Activated T-cell treated with anti-CD3 and anti-CD28 coated beads for 24 hours (primary cell): ENCODE measurements around the gene SPDYC.
"Not testable (repeated sequence)": the region's sequence is repeated elsewhere in the genome, so short reads cannot be mapped to it uniquely, and the experiment has no call there.

Experiments
- DNase-seq: peaks from one replicate; pipeline ENCODE4 v3.0.0-alpha.2; 2020; ENCODE audit warnings: low read depth

The SPDYC gene

DNA sequence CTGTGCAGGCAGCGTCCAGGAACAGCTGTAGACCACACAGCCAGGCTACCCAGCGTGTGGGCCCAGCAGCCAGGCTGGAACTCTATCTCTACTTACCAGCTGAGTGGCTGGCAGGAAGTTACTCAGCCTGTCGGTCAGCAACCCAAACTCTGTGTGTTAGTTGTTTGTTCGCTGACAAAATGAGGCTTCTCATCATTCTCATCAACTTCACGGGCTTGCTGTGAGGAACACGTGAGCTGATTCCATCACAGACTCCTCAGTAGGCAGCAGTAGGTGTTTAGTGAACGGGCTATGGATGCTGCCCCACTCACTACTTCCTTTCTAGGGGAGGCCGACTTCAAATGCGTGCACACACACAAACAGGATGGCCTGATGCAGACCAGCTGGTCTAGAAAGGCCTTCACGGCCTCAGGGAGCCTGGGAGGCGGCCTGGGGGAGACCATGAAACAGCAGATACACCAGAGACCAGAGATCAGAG, 830 bp upstream of the SPDYC start:
- no peak for DNase-seq

GRCh38 chr11:65172600-65172999, 2.6 kb downstream of the SPDYC start:
- DNase-seq: no peak

DNA sequence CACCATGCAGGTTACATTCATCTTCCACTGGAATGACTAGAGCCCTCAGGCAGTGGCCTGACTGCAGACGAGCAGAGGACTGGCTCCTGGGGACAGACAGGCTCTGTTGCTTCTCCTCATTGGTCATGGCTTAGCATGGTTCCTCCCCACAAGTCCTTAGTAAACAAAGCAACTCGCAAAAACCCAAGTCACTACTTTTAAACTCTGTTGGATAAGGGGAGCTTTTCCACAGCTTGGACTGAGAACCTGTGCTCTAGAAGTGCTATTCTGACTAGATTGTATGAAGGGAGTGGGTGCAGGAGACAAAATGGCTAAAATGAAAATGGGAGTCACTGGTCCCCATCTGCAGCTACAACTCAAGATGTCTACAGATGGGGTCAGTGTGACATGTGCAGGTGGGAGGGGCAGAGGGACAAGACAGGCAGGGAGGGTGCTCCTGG, 4.6 kb downstream of the SPDYC start:
- not testable (repeated sequence) for DNase-seq

GRCh38 chr11:65180877-65181568, 11.0 kb downstream of the SPDYC start:
- DNase-seq: peak; percentile 34

GRCh38 chr11:65181569-65182257, 11.7 kb downstream of the SPDYC start, which contains the start of gene CAPN1:
Gene CAPN1 (plus strand): TSS chr11:65181928. CDS start chr11:65182702, 774 bp downstream.
- peak; percentile 73 for DNase-seq

DNA sequence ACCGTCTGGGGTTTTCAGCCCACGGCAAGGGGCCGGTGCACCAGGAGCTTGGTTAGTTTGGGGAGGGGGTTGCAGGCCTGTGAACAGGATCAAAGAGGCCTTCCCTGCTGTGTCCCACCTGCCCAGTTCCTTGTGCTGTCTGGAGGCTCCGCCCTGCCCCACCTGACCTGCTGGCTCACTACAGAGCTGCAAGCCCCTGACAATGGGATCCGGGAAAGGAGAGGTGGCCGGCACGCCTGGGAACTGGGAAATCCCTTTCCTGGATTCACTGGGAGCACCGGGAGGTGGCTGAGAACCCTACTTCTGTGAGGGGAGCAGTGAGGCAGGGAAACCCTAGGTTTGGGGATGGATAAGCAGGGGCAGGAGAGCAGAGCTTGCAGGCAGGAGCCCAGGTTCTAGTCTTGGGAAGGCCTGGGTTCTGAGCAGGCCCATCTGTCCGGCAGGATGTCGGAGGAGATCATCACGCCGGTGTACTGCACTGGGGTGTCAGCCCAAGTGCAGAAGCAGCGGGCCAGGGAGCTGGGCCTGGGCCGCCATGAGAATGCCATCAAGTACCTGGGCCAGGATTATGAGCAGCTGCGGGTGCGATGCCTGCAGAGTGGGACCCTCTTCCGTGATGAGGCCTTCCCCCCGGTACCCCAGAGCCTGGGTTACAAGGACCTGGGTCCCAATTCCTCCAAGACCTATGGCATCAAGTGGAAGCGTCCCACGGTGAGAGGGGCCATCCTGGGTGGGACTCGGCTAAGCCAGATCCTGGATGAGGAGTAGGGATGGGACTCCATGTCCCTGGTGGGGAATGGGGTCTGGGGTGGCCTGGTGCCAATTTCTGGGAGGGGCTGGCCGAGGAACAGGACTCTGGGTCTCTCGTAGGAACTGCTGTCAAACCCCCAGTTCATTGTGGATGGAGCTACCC, 12.5 kb downstream of the SPDYC start:
- DNase-seq: no peak

- no peak for DNase-seq
Observed at GRCh38 chr11:65183201-65183891, 13.3 kb downstream of the SPDYC start.

- DNase-seq: no peak
Observed at GRCh38 chr11:65184146-65184545, 14.1 kb downstream of the SPDYC start.

DNA sequence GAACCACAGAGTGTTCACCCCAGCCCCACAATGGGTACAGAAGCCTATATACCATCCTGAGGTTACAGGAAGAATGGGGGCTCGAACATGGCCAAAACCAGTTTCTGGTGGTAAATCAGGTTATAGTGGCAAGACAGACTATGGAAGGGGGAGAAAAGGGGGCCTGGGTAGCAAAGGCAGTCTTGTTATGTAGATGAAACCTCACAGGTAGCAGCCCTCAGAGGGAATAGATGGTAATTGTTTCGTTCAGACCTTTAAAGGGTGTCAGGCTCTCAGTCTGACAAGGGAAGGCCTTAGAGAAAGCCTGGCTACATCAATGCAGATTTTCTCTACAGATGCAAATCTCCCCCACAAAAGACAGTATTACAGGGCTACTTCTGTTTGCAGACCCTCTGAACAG, 15.1 kb downstream of the SPDYC start:
- DNase-seq: no peak

- no peak for DNase-seq
Observed at GRCh38 chr11:65185869-65186341, 15.9 kb downstream of the SPDYC start.

GRCh38 chr11:65186701-65187100, 16.7 kb downstream of the SPDYC start:
- DNase-seq: no peak

GRCh38 chr11:65187146-65187675, 17.2 kb downstream of the SPDYC start:
- DNase-seq: no peak

DNA sequence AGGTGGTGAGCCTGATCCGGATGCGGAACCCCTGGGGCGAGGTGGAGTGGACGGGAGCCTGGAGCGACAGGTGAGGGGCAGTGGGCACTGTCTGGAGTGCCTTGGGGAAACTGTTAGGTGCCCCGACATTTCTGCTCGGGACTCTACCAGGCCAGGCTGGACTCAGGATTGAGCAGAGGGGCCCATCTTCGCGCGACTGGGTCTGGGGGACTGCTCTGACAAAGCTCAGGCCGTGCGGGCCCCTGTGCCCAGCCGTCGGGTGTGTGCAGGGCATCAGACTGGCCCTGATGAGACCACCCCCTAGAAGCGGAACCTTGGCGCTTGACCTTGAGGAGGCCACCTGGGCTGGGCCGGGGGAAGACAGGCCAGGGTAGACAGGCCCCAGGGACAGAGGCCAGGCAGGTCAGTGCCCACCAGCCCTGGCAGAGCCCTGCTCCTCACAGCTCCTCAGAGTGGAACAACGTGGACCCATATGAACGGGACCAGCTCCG, 18.0 kb downstream of the SPDYC start:
- DNase-seq: no peak

DNA sequence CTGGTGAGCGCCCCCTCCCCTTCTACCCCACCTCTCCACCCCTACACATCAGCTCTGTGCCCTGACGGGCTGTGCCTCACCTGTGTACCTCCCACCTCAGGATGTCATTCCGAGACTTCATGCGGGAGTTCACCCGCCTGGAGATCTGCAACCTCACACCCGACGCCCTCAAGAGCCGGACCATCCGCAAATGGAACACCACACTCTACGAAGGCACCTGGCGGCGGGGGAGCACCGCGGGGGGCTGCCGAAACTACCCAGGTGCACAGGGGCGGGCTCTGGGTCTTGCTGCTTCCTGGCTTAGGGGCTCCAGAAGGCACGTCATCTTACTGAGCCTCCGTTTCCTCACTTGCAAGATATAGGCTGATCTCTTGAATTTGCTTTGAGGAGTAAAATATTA, 18.5 kb downstream of the SPDYC start:
- no peak for DNase-seq

GRCh38 chr11:65189191-65189590, 19.2 kb downstream of the SPDYC start:
- no peak for DNase-seq

DNA sequence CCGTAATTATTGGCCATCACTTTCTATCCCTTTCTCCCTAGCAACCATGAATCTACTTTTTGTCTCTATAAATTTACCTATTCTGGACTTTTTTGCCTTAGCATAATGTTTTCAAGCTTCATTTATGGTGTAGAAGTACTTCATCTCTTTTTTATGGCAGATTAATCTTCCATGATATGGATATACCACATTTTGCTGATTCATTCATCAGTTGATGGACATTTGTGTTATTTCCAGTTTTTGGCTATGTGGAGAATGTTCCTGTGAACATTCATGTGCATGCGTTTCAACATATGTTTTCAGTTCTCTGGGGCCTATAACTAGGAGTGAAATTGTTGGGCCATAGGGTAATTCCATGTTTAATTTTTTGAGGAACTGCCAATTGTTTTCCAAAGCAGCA, 24.5 kb downstream of the SPDYC start:
- no peak for DNase-seq

- no peak for DNase-seq
Observed at GRCh38 chr11:65204143-65204542, 34.1 kb downstream of the SPDYC start.

DNA sequence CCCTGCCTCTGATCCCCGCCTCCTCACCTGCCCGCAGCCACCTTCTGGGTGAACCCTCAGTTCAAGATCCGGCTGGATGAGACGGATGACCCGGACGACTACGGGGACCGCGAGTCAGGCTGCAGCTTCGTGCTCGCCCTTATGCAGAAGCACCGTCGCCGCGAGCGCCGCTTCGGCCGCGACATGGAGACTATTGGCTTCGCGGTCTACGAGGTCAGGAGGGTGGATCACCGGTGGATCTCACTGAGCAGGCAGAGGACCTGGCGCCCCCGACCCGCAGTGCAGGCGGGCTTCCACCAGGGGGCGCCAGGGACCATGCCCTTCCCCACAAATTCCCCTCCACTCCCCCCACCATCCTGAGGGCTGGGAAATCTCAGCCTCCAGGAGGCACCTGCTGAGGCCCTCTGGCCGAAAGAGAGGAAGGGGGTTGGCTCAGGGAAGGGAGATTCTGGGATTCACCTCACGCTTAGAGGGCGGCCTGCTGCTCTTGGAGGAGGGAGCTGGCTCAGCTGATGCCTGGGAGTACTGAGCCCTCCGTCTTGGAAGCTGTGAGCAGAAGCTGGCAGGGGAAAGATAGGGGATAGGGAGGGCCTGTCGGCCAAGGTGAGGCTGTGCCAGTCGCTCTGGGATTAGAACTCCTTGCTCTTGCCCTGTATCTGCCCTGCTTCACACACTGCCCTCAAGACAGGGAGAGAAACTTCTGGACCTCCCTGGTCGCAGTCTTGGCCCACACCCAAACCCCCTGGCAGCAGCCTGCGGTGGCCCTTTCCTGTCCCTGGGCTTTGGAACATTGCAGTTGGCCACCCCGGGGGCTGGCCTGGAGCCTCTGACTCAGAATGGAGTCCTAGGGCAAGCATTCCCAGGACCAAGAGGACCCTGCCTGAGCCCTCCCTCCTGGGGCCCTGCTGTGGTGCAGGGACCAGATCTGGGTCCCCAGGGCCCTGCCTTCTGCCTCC, 34.9 kb downstream of the SPDYC start:
- DNase-seq: no peak

- DNase-seq: no peak
Observed at GRCh38 chr11:65205602-65205967, 35.6 kb downstream of the SPDYC start.

- no peak for DNase-seq
Observed at GRCh38 chr11:65206441-65206841, 36.4 kb downstream of the SPDYC start.
